Esophagus (tissue), 2 donors: ENCODE results near the gene REM2. TPM values are rescaled to one million over a fixed set of nuclear protein-coding genes. Genes with fewer than 3 reads are reported as not detected.
A peak's percentile ranks its signal among the peaks of the same experiment; 100 is the strongest.
"Not testable (repeated sequence)": the region's sequence is repeated elsewhere in the genome, so short reads cannot be mapped to it uniquely, and the experiment has no call there.

ENCODE experiments used
- H3K27ac ChIP-seq, 2 donors: one replicate each; pipeline ENCODE4 v1.5.1; 2013; ENCODE audit warnings: low read depth in 2 of 2, mild to moderate bottlenecking in 2 of 2, inconsistent platforms in 1 of 2, low read length in 1 of 2, moderate library complexity in 1 of 2
- H3K27me3 ChIP-seq, 2 donors: one replicate each; pipeline ENCODE4 v1.6.1; 2013; ENCODE audit warnings: low read length in 2 of 2, control low read depth in 1 of 2, mild to moderate bottlenecking in 1 of 2; ENCODE audit not compliant: insufficient read depth in 2 of 2, control insufficient read depth in 1 of 2
- H3K36me3 ChIP-seq, 2 donors: one replicate each; pipeline ENCODE4 v1.6.1; 2013; ENCODE audit warnings: low read length in 1 of 2; ENCODE audit not compliant: control insufficient read depth in 2 of 2, insufficient read depth in 2 of 2
- H3K4me1 ChIP-seq, 2 donors: one replicate each; pipeline ENCODE4 v1.6.1; 2013; ENCODE audit warnings: low read length in 1 of 2; ENCODE audit not compliant: control insufficient read depth in 2 of 2, insufficient read depth in 2 of 2
- H3K4me3 ChIP-seq, 2 donors: one replicate each; pipeline ENCODE4 v1.5.1; 2013; ENCODE audit warnings: low read length in 2 of 2, mild to moderate bottlenecking in 2 of 2, low read depth in 1 of 2, moderate library complexity in 1 of 2
- H3K9me3 ChIP-seq, 2 donors: one replicate each; pipeline ENCODE4 v1.6.1; 2013; ENCODE audit warnings: mild to moderate bottlenecking in 2 of 2, low read depth in 1 of 2, low read length in 1 of 2, moderate library complexity in 1 of 2; ENCODE audit not compliant: control insufficient read depth in 2 of 2, insufficient read depth in 1 of 2
- WGBS, 2 donors: extraction: QIAGEN DNeasy Blood & Tissue Kit; methylation state at CpG; one replicate each; pipeline ENCODE4 v1.1.7; 2013; 5-methylcytosine and 5-hydroxymethylcytosine counted together
- polyA plus RNA-seq, 2 donors: library from polyadenylated mRNA; stranded (reverse); fragments of 200-250 nt; gene quantifications; one replicate each; pipeline ENCODE4 v1.2.3, GENCODE V29; 2013
- donor health status: healthy with polysubstance abuse.
- donor health status: Bipolar disorder and iron deficiency.

REM2 gene
- polyA plus RNA-seq, 2 donors = 0.31 to 1.1 TPM

DNA sequence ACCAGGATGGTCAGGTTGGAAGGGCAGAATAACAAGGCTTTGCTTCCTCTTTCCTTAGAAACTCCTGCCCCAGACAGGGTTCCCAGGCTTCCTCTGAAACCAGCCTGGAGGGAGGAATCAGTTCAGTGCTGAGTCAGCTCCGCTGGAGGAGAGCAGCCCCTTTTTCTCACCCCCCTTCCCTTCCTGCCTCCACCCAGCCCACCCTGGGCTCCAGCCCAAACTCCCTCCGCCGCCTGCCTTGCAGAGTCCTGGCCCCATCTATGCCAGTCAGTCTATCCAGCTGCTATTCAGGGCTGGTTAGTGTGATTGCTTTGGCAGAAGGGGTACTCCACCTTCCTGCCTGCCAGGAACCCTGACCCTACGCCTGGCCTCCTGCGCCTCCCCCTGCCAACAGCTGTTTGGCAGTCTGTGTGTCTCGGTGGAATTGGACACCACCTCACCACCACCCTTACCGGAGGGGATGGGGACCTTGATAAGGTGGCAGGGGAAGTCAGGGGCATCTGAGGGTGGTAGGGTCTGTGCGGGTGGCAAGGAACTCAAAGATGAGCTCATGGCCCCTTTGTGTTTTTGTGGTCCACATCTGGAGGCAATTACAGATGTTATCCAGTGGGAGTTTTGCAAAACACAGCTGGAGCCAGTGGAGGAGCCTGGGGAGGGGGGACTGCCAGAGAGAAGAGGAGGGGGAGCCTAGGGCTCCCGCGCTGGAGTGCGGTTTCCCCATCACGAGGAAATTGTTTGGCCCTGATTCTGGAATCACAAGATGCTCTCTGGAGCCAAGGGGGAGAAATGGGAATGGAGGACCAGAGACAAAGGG, 34.5 kb upstream of the REM2 start:
- Histone ChIP-seq H3K27me3 (no peaks in the 10 kb centered on the region), H3K4me3 (no peak overlapping the region), H3K4me1 (peaks cover 13 to 41% of the 10 kb centered on the region in 2 donors), H3K27ac (peak overlapping the region; percentile 84 to 93), H3K36me3 (peaks cover 6 to 30% of the 10 kb centered on the region in 2 donors), H3K9me3 (no peaks in the 10 kb centered on the region)
- WGBS, 2 donors = 13 to 28% methylated on average over 12 of the region's 12 CpGs

DNA sequence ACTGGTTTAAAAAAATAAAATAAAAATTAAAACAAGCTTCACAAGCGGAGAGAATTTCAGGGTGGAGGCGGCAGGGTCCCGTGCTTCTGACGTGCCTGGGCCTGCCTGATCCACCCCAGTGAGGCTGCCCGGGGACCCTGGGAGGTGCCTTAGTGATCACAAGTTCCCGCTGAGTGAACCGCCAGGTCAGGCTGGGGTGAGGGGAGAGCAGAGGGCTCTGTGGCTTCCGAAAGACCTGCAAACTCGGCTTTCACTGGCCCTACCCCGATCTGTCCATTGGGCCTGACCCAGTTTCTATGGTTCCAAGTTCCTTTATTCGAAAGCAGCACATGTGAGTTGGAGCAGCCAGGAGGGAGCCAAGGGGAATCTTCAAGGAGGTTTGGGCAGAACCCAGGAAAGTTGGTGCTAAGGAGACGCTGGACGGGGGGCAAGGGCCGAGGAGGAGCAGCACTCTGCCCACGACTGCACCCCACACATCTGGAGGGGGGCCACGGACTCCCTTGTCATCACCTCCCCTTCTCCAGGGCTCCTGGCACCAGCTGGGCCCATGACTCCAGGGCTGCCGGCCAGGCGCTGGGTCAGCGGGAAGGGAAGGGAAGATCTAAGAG, 33.7 kb upstream of the REM2 start:
- 33 to 59% methylated on average over 17 to 19 of the region's 19 CpGs for WGBS, 2 donors
- no peaks in the 10 kb centered on the region for H3K27me3 ChIP-seq
- no peaks in the 10 kb centered on the region for H3K9me3 ChIP-seq
- H3K36me3 ChIP-seq = peaks cover 6 to 27% of the 10 kb centered on the region in 2 donors
- peak overlapping the region; percentile 84 to 93 for H3K27ac ChIP-seq
- H3K4me1 ChIP-seq = peaks cover 13 to 41% of the 10 kb centered on the region in 2 donors
- H3K4me3 ChIP-seq = no peak overlapping the region

DNA sequence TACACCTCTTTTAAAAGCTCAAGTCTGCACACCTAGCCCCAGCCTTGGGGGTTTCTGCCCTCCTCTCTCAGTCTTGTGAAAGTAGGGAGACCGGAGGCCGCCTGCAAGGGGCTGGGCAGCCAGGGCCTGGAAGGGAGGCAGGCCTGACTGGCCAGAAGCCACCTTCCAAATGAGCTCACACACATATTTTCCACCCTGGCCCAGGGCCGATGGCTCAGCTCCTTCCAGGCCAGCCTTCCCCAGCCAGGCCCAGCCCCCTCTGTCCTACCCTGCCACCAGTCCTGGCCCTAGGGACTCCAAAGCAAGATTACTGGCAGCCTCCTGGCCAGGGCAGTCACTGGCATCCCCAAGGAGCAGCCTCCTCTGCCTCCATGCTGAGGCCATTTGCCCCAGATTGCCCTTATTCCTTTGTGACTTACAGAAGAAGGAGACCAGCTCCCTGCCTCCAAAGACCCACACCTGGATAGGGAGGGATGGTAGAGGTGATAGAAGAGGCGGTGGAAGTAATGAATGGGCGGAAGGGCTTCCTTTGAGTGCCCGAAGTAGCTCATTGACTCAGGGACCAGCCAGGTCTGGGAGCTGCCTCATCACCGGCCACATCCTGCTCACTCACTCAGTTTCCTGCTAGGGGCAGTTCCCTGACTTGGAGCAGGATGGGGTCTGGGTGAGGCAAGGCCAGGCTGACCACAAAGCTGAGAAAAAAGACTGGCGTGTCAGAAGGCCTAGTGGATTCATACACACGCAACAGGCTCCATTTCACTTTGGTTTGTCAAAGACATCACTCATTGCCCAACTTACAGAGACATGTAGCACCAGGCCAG, 31.9 kb upstream of the REM2 start:
- Histone ChIP-seq H3K9me3 (no peaks in the 10 kb centered on the region), H3K36me3 (peaks cover under 1 to 9% of the 10 kb centered on the region in 2 donors), H3K27me3 (no peaks in the 10 kb centered on the region), H3K4me1 (peaks cover 8 to 38% of the 10 kb centered on the region in 2 donors), H3K27ac (peak overlapping the region; percentile 65 to 89), H3K4me3 (no peak overlapping the region)
- WGBS, 2 donors = 50 to 53% methylated on average over 9 of the region's 9 CpGs

DNA sequence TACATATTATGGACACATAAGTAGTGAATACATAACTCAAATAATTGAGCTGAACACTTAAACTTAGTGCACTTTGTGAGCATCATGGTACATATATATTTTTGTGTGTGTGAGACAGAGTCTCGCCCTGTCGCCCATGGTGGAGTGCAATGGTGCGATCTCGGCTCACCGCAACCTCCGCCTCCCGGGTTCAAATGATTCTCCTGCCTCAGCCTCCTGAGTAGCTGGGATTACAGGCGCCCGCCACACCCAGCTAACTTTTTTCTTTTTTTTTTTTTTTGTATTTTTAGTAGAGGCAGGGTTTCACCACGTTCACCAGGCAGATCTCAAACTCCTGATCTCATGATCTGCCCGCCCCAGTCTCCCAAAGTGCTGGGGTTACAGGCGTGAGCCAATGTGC, 30.8 kb upstream of the REM2 start:
- not testable (repeated sequence) for H3K27me3 ChIP-seq, H3K36me3 ChIP-seq, H3K4me3 ChIP-seq, H3K9me3 ChIP-seq
- H3K4me1 ChIP-seq = peaks cover 4 to 32% of the 10 kb centered on the region in 2 donors
- 73 to 83% methylated on average over 10 to 12 of the region's 12 CpGs for WGBS, 2 donors
- H3K27ac ChIP-seq = peak overlapping the region in 1 of 2 donors; percentile 65

DNA sequence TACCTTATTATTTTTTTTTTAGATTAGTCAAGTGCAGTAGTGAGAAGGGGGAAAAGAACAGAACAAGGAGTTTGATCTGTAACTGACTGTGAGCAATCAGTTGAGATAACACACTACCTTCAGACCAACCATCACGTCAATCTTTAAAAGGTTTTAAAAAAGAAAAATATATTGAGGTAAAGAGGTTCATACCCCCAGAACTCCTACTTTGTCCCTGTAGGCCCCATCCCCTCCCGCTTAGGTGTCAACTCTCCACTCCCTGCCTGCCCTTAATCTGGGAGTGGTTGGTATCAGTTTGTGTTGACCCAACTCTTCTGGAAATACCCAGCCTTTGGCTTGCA, 30.5 kb upstream of the REM2 start:
- Histone ChIP-seq H3K4me1 (peaks cover 4 to 31% of the 10 kb centered on the region in 2 donors), H3K9me3 (no peaks in the 10 kb centered on the region), H3K36me3 (no peaks in the 10 kb centered on the region), H3K27ac (peak overlapping the region in 1 of 2 donors; percentile 83), H3K27me3 (no peaks in the 10 kb centered on the region), H3K4me3 (no peak overlapping the region)
- whole genome bisulfite sequencing, 2 donors = 65 to 67% methylated on average over 2 of the region's 2 CpGs

DNA sequence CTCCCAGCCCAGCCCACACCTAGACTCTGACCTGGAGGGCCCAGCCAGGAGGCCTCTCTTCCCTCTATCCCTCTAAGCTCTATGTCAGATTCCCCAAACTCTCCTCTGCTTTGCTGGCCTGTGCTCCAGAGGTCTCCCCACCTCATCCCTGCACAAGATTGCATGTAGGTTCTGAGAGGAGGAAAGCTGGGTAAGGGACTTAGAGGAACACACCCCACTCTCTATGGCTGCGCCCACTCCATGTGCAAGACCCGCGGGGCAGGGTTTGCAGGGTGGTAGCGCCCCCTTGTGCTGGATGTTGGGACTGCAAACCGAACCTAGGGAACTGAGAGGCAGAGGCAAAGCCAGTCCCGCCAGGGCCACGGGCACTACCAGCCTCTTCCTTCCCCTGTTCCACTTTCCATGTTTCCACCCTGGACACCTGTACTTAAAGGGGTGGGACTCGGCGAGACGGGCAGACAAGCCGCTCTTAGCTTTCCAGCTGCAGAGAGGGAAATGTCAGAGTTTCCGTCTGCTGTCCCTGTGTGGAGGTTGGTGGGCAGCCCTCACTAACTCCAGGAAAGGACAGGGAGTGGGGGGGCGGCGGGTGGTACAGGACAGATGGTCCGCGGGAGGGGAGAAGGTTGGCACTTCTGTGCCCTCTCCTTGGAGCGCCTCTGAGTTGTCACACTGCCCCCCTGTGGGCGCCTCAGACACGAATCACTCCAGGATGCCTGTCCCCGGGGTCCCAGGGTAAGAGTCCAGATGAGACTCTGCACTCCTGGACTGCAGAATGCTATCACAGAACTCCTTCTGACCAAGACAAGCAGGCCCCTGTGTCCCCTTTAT, 29.9 kb upstream of the REM2 start:
- Histone ChIP-seq H3K27me3 (no peaks in the 10 kb centered on the region), H3K4me3 (peak overlapping the region; percentile 16 to 45), H3K27ac (peak overlapping the region; percentile 43 to 83), H3K4me1 (peaks cover 4 to 25% of the 10 kb centered on the region in 2 donors), H3K9me3 (no peaks in the 10 kb centered on the region), H3K36me3 (no peaks in the 10 kb centered on the region)
- 1 to 2% methylated on average over 20 of the region's 20 CpGs for WGBS, 2 donors

DNA sequence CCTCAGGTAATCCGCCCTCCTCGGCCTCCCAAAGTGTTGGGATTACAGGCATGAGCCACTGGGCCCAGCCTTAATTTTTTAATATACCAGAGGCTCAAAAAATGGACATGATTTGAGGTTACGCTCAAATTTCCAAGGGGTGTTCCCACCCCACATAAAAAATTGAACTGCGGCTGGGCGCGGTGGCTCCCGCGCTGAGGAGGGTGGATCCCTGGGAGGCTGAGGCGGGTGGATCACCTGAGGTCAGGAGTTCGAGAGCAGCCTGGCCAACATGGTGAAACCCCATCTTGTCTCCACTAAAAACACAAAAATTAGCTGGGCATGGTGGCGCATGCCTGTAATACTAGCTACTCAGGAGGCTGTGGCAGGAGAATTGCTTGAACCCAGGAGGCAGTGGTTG, 28.7 kb upstream of the REM2 start:
- not testable (repeated sequence) for H3K27me3 ChIP-seq, H3K36me3 ChIP-seq, H3K9me3 ChIP-seq, H3K4me3 ChIP-seq, H3K27ac ChIP-seq
- H3K4me1 ChIP-seq = peaks cover 4 to 17% of the 10 kb centered on the region in 2 donors
- 94 to 96% methylated on average over 11 of the region's 11 CpGs for WGBS, 2 donors

DNA sequence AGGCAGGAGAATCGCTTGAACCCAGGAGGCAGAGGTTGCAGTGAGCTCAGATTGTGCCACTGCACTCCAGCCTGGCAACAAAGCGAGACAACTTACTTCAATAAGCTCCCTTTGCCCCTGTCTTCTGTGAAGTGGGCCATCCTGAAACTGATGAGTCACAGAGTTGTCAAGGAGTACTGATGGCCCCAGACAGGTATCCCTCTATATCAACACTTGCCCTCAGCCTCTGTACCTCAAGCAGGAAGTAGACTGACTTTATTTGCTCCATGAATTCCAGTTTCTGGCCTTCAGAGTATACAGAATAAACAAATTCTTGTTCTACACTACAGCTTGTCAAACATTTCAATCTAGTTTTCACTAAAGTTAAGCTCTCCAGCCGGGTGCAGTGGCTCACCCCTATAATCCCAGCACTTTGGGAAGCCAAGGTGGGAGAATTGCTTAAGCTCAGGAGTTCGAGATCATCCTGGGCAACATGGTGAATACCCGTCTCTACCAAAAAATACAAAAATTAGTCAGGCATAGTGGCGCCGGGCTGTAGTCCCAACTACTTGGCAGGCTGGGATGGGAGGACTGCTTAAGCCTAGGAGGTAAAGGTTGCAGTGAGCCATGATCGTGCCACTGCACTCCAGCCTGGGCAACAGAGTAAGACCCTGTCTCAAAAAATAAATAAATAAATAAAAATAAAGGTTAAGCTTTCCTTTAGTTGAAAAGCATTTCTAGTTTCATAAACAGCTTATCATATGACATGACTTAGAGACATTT, 27.9 kb upstream of the REM2 start:
- H3K27me3 ChIP-seq = no peaks in the 10 kb centered on the region
- WGBS, 2 donors = 86 to 93% methylated on average over 8 of the region's 8 CpGs
- H3K9me3 ChIP-seq = no peaks in the 10 kb centered on the region
- H3K27ac ChIP-seq = no peak overlapping the region
- H3K4me1 ChIP-seq = peaks cover 4 to 12% of the 10 kb centered on the region in 2 donors
- no peaks in the 10 kb centered on the region for H3K36me3 ChIP-seq
- H3K4me3 ChIP-seq = no peak overlapping the region
